HG03457 (cell line): ENCODE results near the gene EFHC2.
"Not testable (repeated sequence)": the region's sequence is repeated elsewhere in the genome, so short reads cannot be mapped to it uniquely, and the experiment has no call there.

Source experiments
- ATAC-seq: cut with Tn5 transposase; IDR thresholded peaks from one replicate; pipeline ENCODE4 v1.9.1; 2021; ENCODE audit warnings: moderate number of reproducible peaks; ENCODE audit not compliant: unreplicated experiment

The EFHC2 gene

GRCh38 chrX:44303119-44303518 lies 40.4 kb downstream of the EFHC2 start:
- no peak for ATAC-seq

GRCh38 chrX:44299177-44299576 lies 44.3 kb downstream of the EFHC2 start:
- ATAC-seq, result no peak

GRCh38 chrX:44291468-44292092 lies 51.9 kb downstream of the EFHC2 start:
- ATAC-seq, result no peak

GRCh38 chrX:44290718-44291117 lies 52.8 kb downstream of the EFHC2 start:
- no peak for ATAC-seq

DNA sequence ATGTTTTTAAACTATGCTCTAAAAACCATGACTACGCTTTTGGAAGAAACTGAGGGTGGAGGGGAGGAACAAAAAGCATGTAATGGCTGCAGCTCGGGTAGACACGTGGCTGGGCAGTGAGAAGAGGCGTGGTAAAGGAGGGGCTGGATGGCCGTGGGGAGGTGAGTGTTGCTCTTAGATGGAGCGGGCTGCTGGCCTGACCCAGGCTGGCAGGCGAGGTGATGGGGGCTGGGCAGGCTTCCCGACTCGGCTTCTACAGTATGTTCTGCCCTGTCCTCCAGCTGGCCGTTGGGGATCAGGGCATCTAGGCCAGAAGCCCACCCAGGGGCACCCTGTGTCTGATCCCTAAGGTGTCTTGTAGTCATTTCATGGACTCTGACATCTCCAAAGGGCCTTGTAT lies 60.7 kb downstream of the EFHC2 start:
- no peak for ATAC-seq

DNA sequence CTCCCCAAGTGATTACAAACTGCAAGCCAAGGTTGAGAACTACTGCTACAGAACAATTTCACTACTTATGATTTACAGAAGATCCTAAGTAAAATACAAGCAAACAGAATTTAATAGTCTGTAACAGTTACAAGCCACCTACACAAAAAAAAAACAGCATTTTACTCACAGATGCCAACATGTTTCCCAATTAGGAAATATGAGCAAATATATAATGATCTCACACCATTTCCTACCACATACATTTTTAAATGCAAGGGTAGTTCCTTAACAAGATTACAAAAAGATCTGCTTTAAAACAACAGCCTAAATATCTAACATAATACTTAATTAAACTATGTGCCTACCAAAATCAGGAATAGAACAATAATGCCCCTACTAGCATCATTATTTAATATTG lies 63.4 kb downstream of the EFHC2 start:
- ATAC-seq, result no peak

DNA sequence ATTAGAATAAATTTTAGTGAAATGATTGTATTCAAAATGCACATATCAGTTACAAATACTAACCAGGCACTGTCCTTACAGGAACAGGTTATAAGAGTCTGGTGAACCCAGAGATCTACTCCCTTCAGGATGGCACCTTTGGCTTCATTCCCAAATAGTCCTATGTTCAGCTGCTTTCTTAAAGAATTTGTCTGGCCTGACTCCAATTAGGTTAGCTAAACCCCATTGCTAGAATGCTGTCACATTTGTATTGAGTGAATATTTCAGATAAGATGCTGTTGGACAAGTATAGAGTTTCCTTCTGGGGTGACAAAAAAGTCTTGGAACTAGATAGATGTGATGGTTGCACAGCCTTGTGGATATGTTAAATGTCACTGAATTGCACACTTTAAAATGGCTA lies 69.4 kb downstream of the EFHC2 start:
- ATAC-seq, result no peak

DNA sequence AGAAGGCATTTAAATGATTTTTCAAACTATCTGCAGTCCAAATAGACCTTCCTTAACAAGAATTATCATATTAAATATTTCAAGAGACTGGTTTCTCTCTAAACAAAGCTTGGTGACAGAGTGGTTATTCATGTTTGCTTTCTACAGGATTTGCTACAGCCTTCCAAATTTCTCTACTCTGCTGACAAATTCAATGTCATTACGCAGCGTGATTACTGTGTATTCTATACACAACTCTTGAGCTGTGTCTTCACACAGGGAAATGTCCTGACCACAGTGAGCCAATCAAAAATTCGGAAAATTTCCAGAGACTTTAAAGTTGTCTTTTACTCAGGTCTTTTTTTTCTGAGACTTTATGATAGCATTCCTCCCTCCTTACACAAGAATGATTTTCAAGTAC lies 75.6 kb downstream of the EFHC2 start:
- ATAC-seq, result no peak

GRCh38 chrX:44267116-44267515 lies 76.4 kb downstream of the EFHC2 start:
- no peak for ATAC-seq

DNA sequence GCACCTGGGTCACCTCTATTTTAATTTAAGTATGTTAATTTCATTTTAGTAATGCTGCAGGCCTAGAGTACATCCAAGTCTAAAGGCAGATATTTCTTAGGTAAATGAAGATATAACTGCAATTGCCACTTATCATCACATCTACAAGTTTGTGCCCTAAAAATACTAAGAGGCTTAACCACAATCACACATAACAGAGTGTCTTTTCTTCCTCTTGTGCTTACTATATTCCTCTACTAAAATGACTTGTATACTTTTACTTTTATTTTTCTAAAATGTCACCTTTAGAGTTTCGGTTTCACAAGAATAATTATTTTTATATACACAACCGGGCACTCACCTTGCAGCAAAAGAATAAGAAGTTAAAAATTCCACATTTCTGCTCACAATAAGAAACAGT lies 77.9 kb downstream of the EFHC2 start:
- ATAC-seq, result no peak

- ATAC-seq, result no peak
These were observed 78.5 kb downstream of the EFHC2 start for GRCh38 chrX:44264936-44265335.

DNA sequence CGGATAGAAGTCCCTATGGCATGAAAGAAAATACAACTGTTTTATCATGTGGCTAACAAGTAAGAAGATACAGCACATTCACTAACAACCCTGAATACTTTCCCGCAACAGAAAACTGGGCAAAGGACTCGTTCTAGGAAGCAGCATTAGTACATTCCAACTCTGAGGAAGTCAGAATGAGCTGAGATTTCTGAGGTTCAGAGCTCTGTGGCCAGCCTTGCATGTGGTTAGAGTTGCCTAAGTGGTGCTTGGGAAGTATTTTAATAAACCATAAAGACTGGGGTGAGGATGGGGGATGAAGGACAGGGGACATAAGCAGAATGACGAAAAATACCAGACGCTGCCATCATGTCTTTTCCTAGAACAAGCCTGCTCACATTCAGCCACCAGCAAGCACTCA lies 82.2 kb downstream of the EFHC2 start:
- ATAC-seq, result no peak

DNA sequence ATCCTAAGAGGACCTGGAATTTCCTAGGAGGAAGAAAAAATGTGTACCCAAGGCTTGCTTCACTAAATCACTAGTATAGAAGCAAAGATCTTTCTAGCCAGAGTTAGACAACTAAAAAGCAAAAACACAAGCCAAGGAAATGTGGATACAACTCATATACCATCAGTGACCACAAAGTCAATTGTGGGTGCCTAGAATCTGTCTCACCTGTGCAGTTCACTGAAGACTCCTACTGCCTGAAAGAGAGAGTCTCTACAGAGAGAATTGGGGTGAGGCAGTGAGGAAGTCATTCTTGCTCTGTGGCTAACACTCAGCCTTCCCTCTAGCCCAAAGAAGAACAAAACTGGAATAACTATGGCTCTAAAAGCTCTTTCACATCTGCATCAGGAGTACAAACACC lies 82.9 kb downstream of the EFHC2 start:
- no peak for ATAC-seq

DNA sequence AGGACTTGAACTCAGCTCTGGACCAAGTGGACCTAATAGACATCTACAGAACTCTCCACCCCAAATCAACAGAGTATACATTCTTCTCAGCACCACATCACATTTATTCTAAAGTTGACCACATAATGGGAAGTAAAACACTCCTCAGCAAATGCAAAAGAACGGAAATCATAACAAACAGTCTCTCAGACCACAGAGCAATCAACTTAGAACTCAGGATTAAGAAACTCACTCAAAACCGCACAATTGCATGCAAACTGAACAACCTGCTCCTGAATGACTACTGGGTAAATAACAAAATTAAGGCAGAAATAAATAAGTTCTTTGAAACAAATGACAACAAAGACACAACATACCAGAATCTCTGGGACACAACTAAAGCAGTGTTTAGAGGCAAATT lies 87.7 kb downstream of the EFHC2 start:
- not testable (repeated sequence) for ATAC-seq

DNA sequence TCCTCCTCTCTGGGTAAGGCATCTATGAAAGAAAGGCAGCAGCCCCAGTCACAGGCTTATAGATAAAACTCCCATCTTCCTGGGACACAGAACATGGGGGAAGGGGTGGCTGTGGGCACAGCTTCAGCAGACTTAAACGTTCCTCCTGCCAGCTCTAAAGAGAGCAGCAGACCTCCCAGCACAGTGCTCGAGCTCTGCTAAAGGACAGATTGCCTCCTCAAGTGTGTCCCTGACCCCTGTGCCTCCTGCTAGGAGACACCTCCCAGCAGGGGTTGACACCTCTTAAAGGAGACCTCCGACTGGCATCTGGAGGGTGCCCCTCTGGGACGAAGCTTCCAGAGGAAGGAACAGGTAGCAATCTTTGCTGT lies 89.9 kb downstream of the EFHC2 start:
- ATAC-seq, result no peak

DNA sequence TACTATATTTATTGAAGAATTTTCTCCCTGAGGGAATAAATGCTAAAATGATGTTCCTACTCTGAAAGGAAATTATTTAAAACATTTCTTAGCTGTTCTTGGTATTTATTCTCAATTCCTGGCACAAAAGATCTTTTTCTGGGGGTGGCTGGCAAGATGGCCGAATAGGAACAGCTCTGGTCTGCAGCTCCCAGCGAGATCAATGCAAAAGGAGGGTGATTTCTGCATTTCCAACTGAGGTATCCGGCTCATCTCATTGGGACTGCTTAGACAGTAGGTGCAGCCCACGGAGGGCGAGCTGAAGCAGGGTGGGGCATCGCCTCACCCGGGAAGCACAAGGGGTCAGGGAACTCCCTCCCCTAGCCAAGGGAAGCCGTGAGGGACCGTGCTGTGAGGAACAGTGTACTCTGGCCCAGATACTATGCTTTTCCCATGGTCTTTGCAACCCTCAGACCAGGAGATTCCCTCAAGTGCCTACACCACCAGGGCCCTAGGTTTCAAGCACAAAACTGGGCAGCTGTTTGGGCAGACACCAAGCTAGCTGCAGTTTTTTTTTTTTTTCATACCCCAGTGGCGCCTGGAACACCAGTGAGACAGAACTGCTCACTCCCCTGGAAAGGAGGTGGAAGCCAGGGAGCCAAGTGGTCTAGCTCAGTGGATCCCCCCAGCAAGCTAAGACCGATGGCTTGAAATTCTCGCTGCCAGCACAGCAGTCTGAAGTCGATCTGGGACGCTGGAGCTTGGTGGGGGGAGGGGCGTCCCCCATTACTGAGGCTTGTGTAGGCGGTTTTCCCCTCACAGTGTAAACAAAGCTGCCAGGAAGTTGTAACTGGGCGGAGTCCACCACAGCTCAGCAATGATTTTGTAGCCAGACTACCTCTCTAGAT lies 90.5 kb downstream of the EFHC2 start:
- not testable (repeated sequence) for ATAC-seq

DNA sequence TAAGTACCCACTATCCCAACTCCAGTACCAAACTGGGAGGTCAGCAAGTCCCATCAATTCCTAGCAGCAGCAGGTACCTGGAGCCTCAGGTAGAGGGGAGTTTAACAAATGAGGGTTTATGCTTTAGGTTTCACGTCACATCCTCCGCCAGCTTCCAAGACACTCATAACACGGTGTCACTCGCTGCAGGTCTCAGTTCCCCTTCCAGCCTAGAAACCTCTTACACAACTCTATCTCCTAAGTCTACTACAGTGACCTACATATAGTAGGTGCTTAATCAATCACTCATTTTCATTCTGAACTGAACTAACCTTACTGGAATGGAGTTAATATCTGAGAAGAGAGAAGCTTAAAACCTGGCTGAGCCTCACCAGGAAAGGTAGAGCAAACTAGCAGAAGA lies 96.0 kb downstream of the EFHC2 start:
- no peak for ATAC-seq

- ATAC-seq, result no peak
These were observed 96.6 kb downstream of the EFHC2 start for GRCh38 chrX:44246826-44247225.

- ATAC-seq, result no peak
These were observed 97.7 kb downstream of the EFHC2 start for GRCh38 chrX:44245733-44246132.

DNA sequence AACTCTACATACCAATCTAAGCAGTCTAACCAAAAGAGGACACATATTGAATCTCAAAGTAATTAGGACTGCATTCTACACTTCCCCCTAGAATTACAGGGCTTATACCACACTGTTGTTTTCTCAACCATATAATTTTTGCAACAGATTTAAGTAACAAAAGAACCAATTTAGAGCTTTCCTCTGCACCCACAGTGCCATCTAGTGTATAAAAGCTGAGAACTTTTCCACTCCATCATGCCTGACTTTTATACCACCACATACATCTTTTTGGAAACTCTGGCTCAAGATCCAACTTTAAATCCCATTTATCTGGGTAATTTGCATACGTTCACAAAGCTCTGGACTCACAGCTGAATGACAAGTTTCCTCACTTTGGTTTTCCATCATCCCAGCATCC lies 99.5 kb downstream of the EFHC2 start:
- no peak for ATAC-seq

GRCh38 chrX:44241546-44241945 lies 101.9 kb downstream of the EFHC2 start:
- no peak for ATAC-seq

DNA sequence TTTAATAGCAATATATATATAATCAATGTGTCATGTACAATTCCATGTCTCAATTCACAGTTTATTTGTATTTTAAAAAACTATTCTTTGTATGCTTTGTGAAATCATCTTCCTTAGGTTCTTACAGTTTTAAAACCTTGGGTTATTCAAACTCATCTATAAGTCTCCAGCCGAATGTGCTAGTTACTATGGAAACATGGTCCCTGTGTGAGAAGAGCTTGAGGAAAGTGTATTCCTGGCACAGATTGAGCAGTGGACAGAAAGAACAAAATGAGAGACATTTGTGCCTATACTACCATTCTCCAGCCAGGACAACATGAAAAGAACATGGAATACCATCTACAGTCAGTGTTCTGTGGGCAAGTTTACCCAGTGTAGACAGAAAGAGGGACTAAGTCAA lies 103.4 kb downstream of the EFHC2 start:
- no peak for ATAC-seq

- no peak for ATAC-seq
These were observed 104.4 kb downstream of the EFHC2 start for GRCh38 chrX:44239036-44239435.
